Tibial nerve (tissue), 4 donors: ENCODE data around the gene FGL2. TPM values are rescaled to one million over a fixed set of nuclear protein-coding genes. Genes with fewer than 3 reads are reported as not detected.
A peak's percentile ranks its signal among the peaks of the same experiment; 100 is the strongest.
"Not testable (repeated sequence)": the region's sequence is repeated elsewhere in the genome, so short reads cannot be mapped to it uniquely, and the experiment has no call there.

ENCODE experiments used
- DNase-seq, 2 donors: peaks; one replicate each; pipeline ENCODE4 v3.0.0-alpha.2; 2019; ENCODE audit warnings: low spot score in 2 of 2
- H3K27ac ChIP-seq, 4 donors: fragments of 200-600 bp; sonication (generic) in 3 of 4; one replicate each; pipeline ENCODE4 v1.5.1; 2017 to 2019; ENCODE audit warnings: mild to moderate bottlenecking in 1 of 4
- H3K27me3 ChIP-seq, 2 donors: fragments of 200-600 bp; sonication (generic) in 1 of 2; one replicate each; pipeline versions ENCODE4 v1.5.1 to v1.6.0; 2017 to 2019
- H3K36me3 ChIP-seq, 3 donors: fragments of 200-600 bp; sonication (generic); one replicate each; pipeline ENCODE4 v1.5.1; 2018 to 2019
- H3K4me1 ChIP-seq, 4 donors: fragments of 200-600 bp; sonication (generic) in 3 of 4; one replicate each; pipeline ENCODE4 v1.5.1; 2017 to 2019
- H3K4me3 ChIP-seq, 4 donors: fragments of 200-600 bp; sonication (generic) in 3 of 4; one replicate each; pipeline ENCODE4 v1.5.1; 2017 to 2019; ENCODE audit warnings: mild to moderate bottlenecking in 1 of 4, moderate library complexity in 1 of 4
- H3K9me3 ChIP-seq, 4 donors: fragments of 200-600 bp; sonication (generic) in 3 of 4; one replicate each; pipeline ENCODE4 v1.5.1; 2017 to 2019
- EP300 ChIP-seq, 2 donors: sonication (generic); formaldehyde crosslinking; IDR thresholded peaks; one replicate each; pipeline ENCODE4 v1.6.1; 2017; ENCODE audit warnings: antibody characterized with exemption in 2 of 2, mild to moderate bottlenecking in 1 of 2
- POLR2A ChIP-seq, 2 donors: fragments of 450-650 bp; IDR thresholded peaks; one replicate each; pipeline ENCODE4 v1.6.1; 2017; ENCODE audit warnings: antibody characterized with exemption in 2 of 2, mild to moderate bottlenecking in 2 of 2, moderate library complexity in 2 of 2
- WGBS, 2 donors: methylation state at CpG; one replicate each; pipeline ENCODE4 v1.1.5; 2018; 5-methylcytosine and 5-hydroxymethylcytosine counted together
- total RNA-seq, 4 donors: library from RNA; depleted of rRNA; stranded (reverse); fragments of >200 nt; gene quantifications; one replicate each; pipeline ENCODE4 v1.1.0, GENCODE V29; 2016
- TF ChIP-seq, protein P1 (sequence below), 5 experiments: fragments of 200-600 bp in 3 of 5; fragments of 450-650 bp in 2 of 5; sonication (generic) in 3 of 5; IDR thresholded peaks; one replicate each; pipeline ENCODE4 v1.5.1; 2016 to 2019; ENCODE audit warnings: antibody characterized with exemption in 5 of 5, mild to moderate bottlenecking in 3 of 5, moderate library complexity in 2 of 5

The FGL2 gene
- total RNA-seq, 4 donors from 2014 or later: 30.0 to 214 (median 170) TPM

DNA sequence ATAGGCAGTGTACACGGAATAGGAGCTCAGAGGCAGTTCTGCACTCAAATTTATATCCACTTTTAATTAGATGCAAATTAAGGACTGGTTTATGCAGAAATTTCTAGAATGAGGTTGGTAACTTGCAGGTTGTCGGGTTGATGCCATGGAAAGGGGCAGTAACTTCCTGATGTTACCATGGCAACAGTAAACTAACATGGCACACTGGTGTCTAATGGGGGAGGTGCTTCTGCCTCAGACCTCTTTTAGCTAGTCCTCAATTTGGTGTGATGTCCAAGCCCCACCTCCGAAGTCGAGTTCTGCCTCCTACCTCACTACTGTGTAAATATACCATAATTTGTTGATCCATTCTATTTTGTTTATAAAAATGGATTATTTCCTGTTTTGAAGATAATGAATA, 25.2 kb downstream of the FGL2 start:
- H3K4me1 ChIP-seq, H3K9me3 ChIP-seq, H3K36me3 ChIP-seq, DNase-seq, H3K27ac ChIP-seq, H3K27me3 ChIP-seq, H3K4me3 ChIP-seq: not testable (repeated sequence)
- 72 to 89% methylated on average over 3 of the region's 4 CpGs for WGBS, 2 donors

DNA sequence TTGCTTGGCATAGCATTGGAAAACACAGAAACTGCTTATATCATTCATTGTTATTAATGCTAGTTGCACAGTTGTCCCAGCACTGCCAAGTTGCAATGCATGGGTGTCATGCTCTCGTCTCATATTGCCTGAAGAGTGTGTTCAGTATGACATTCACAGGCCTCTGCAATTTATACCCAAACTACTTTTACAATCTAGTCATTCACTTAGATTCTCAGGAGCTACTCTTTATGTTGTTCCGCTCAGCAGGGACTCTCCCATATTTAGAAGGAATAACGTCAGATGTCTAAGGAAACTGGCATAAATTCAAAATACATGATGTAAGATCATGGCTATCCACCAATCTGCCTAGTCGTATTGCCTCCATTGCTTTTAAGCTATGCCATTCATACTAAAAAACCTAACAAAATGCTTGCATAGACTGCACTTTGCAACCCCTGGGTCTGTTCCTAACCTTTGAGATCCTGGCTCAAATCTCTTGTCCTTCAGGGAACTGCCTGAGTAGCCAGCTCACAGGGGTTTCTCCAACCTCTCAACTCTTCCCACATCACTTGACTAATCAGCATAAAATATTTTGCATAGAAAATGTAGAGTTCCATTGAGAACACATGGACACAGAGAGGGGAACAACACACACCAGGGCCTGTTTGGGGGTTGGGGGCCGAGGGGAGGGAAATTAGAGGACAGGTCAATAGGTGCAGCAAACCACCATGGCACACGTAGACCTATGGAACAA, 27.0 kb downstream of the FGL2 start:
- not testable (repeated sequence) for DNase-seq, H3K36me3 ChIP-seq, H3K9me3 ChIP-seq, H3K27ac ChIP-seq, H3K4me1 ChIP-seq, H3K27me3 ChIP-seq, H3K4me3 ChIP-seq
- WGBS, 2 donors: 62 to 70% methylated on average over 6 of the region's 6 CpGs

DNA sequence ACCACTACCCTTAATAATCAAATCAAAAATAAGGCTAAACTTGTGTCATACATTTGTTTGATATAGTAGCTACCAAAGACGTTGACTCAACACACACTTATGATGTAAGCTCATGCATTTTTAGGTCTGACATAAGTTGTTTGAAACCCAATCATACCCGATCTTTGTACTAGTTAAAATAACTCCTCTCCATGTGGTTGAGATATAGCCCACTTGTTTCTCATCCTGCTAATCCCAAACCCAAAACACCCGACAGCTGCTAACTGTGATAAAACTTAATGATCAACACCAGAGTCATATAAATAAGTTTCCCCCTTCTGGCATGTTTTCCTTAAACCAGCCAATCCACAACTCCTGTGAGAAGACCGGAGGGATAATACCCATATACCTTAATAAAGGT, 28.5 kb downstream of the FGL2 start:
- H3K9me3 ChIP-seq, H3K27me3 ChIP-seq, H3K36me3 ChIP-seq, DNase-seq, H3K27ac ChIP-seq, H3K4me1 ChIP-seq, H3K4me3 ChIP-seq: not testable (repeated sequence)
- 76 to 80% methylated on average over 4 of the region's 4 CpGs for WGBS, 2 donors

DNA sequence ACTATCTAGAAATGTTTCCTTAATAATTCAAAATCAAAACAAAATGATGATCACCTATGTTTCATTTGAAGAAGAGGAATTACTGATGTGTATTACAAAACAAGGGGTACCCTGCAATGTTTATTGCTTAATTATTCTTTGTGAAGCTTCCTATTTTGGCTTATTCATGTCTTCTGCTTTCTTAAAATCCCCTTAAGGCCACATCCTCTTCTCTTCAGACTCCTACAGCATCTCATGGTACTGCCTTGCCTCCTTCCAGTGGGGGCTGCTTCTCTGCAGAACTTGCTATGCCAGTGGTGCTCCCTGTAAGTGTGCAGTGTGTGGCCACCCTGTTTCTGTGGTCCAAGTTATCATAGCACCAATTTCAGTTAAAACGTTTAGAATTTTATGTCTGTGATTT, 42.2 kb downstream of the FGL2 start:
- Histone ChIP-seq H3K27ac (peak overlapping the region in 1 of 4 donors; percentile 25), H3K4me3 (no peak overlapping the region), H3K4me1 (peaks cover 0 to 10% (median 3%) of the 10 kb centered on the region in 4 donors), H3K9me3 (no peaks in the 10 kb centered on the region), H3K36me3 (no peaks in the 10 kb centered on the region), H3K27me3 (no peaks in the 10 kb centered on the region)
- 23 to 26% methylated on average over 1 of the region's 1 CpG for WGBS, 2 donors
- TF ChIP-seq, protein P1, sequence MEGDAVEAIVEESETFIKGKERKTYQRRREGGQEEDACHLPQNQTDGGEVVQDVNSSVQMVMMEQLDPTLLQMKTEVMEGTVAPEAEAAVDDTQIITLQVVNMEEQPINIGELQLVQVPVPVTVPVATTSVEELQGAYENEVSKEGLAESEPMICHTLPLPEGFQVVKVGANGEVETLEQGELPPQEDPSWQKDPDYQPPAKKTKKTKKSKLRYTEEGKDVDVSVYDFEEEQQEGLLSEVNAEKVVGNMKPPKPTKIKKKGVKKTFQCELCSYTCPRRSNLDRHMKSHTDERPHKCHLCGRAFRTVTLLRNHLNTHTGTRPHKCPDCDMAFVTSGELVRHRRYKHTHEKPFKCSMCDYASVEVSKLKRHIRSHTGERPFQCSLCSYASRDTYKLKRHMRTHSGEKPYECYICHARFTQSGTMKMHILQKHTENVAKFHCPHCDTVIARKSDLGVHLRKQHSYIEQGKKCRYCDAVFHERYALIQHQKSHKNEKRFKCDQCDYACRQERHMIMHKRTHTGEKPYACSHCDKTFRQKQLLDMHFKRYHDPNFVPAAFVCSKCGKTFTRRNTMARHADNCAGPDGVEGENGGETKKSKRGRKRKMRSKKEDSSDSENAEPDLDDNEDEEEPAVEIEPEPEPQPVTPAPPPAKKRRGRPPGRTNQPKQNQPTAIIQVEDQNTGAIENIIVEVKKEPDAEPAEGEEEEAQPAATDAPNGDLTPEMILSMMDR (IDR thresholded peaks at IDR 0.05): no peak
- TF ChIP-seq POLR2A (IDR thresholded peaks at IDR 0.05) (no peak), EP300 (IDR thresholded peaks at IDR 0.05) (no peak)
- DNase-seq: no peak

DNA sequence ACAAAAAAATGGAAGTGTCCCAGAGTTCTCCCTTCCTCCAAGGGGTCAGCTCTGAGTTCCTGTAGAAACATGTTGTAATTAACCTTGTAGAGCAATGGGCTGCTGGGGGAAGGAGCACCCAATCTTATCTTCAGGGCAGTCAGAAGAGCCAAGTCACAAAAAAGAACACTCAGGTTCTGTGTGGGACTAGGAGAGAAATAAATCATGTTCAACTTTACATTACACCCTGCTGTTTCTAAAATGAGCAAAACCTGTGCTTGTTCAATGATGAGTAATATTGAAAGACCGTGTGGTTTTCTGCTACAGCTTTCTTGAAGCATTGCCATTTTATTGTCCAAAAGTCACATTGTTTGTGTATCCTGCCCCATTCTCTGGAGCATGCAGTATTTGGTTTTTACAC, 42.6 kb downstream of the FGL2 start:
- not testable (repeated sequence) for H3K4me3 ChIP-seq, H3K36me3 ChIP-seq, H3K9me3 ChIP-seq, H3K27me3 ChIP-seq, H3K27ac ChIP-seq, DNase-seq
- peaks cover 0 to 12% (median 3%) of the 10 kb centered on the region in 4 donors for H3K4me1 ChIP-seq
- WGBS, 2 donors: no CpG with 5 or more reads among the region's 1 CpG

DNA sequence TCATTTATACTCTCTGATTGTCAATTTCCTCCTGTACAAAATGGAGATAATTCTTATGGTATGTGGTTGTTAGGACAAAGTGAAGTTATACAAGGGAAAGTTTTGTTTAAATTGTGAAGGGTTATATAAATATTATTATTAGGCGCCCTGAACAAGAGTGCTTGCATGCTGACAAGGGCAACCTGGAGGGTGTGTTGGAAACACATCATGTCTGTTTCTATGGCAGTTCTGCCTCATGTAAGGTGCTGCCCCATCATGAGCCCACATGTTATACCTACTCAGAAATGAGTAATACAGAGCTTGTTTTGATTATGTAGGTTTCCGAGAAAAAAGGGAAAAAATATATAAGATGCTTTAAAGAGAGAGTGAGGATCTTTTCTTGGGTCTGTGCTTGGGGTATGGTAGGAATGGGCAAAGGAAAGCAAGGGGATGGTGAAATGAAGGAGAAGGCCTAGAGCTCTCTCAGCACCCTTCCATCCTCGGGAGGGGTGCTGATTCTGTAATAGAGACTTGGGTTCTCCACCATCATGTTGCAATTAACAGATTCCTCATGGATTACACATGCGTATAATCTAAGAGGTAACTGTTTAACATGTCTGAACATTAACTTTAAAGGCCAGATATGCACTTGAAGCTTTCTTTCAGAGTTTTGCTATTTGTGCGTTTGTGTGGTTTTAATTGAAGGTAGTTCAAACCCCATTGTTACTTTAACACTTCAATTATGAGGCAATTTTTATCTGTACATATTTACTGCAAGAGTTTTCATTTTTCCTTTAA, 43.8 kb downstream of the FGL2 start:
- H3K27ac ChIP-seq, H3K36me3 ChIP-seq, H3K27me3 ChIP-seq, DNase-seq, H3K4me3 ChIP-seq, H3K9me3 ChIP-seq: not testable (repeated sequence)
- peaks cover 0 to 12% (median 3%) of the 10 kb centered on the region in 4 donors for H3K4me1 ChIP-seq
- 83 to 89% methylated on average over 4 of the region's 5 CpGs for WGBS, 2 donors

DNA sequence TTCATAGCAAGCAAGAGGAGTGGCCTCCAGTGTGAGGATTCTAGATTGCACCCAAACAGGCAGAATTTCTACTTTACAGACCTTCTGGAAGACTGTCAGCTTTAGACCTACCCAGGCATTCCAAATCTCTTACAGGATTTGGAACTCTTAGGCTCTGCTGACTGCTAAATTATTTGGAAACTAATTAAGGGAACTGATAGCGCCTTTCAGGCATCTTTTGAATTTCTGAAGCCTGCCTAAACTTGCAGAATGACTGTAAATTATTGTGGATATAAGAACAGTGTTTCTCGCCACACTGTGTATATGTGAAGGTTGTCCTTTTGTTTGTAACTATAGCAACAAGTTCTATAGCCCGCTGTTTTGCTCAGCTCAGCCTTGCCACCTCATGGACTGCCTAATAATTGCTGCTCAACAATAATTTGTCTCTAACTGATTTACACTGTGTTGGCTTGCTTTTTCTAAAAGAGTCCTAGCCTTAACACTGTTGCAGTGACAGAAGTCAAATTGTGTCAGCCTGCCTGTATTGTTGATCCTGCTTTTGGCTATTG, 44.6 kb downstream of the FGL2 start:
- not testable (repeated sequence) for H3K4me3 ChIP-seq, DNase-seq, H3K27me3 ChIP-seq, H3K36me3 ChIP-seq, H3K27ac ChIP-seq, H3K9me3 ChIP-seq
- H3K4me1 ChIP-seq: peaks cover 0 to 12% (median 3%) of the 10 kb centered on the region in 4 donors
- WGBS, 2 donors: 37 to 63% methylated on average over 3 of the region's 3 CpGs

DNA sequence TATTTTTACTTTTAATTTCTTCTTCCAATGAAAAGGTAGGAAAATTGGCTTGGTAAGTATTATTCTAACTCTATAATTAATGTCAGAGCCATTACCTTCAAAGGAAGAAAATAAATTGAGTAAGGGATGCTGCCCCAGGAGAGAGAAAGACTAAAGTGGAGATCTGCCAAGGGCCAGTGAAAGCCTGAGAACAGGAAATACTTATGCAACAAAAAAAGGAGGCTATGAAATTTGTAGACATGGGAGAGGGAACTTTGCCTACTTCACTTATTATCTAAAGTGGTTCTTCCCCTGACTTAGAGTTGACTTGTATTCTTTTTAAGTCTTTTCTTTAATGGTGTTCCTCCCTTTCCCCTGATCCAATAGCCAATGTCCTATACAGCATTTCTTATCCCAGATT, 47.4 kb downstream of the FGL2 start:
- H3K27me3 ChIP-seq, H3K36me3 ChIP-seq, H3K4me1 ChIP-seq, H3K9me3 ChIP-seq, DNase-seq, H3K27ac ChIP-seq, H3K4me3 ChIP-seq: not testable (repeated sequence)

Other genes starting within 250 kb of the FGL2 start
- not detected for gene SPDYE17, start 167.5 kb downstream of the FGL2 start, total RNA-seq
- 1 to 10 TPM; 3.1 to 8.4 (median 4.4) TPM for gene SPDYE18, start 137.3 kb downstream of the FGL2 start, total RNA-seq
- 10 to 100 TPM; 14.7 to 23.6 (median 17.6) TPM for gene CCDC146, start 77.2 kb downstream of the FGL2 start, total RNA-seq
- gene GSAP, start 216.5 kb upstream of the FGL2 start, total RNA-seq: 10 to 100 TPM; 14.3 to 25.5 (median 22.0) TPM